Neutrophil (primary cell): ENCODE results near the gene RASAL1.

ENCODE experiments used
- H3K27ac ChIP-seq: fragments of 200-600 bp; sonication (generic); 2 replicates; pipeline ENCODE4 v1.5.1; 2016; ENCODE audit warnings: mild to moderate bottlenecking, moderate library complexity
- H3K27me3 ChIP-seq: fragments of 200-600 bp; sonication (generic); 2 replicates; pipeline ENCODE4 v1.6.0; 2016; ENCODE audit warnings: mild to moderate bottlenecking
- H3K36me3 ChIP-seq: fragments of 200-600 bp; sonication (generic); 2 replicates; pipeline ENCODE4 v1.5.1; 2017
- H3K4me1 ChIP-seq, 2 experiments: fragments of 200-600 bp in 1 of 2; sonication (generic) in 1 of 2; 1 replicate in 1 of 2; 2 replicates in 1 of 2; pipeline versions ENCODE4 v1.5.1 to v1.6.1; 2013 to 2016; ENCODE audit warnings: low read depth in 1 of 2, low read length in 1 of 2, mild to moderate bottlenecking in 1 of 2, moderate library complexity in 1 of 2; ENCODE audit not compliant: control insufficient read depth in 1 of 2, insufficient read depth in 1 of 2
- H3K4me3 ChIP-seq, 2 experiments: fragments of 200-600 bp in 1 of 2; sonication (generic) in 1 of 2; 1 replicate in 1 of 2; 2 replicates in 1 of 2; pipeline ENCODE4 v1.5.1; 2013 to 2016; ENCODE audit warnings: low read depth in 1 of 2, low read length in 1 of 2, mild to moderate bottlenecking in 1 of 2, moderate library complexity in 1 of 2
- H3K9me3 ChIP-seq: fragments of 200-600 bp; sonication (generic); 2 replicates; pipeline ENCODE4 v1.5.1; 2016
- TF ChIP-seq, protein P1 (sequence below): fragments of 200-600 bp; sonication (generic); IDR thresholded peaks from 2 replicates; pipeline ENCODE4 v1.5.1; 2016; ENCODE audit warnings: antibody characterized with exemption

The RASAL1 gene

DNA sequence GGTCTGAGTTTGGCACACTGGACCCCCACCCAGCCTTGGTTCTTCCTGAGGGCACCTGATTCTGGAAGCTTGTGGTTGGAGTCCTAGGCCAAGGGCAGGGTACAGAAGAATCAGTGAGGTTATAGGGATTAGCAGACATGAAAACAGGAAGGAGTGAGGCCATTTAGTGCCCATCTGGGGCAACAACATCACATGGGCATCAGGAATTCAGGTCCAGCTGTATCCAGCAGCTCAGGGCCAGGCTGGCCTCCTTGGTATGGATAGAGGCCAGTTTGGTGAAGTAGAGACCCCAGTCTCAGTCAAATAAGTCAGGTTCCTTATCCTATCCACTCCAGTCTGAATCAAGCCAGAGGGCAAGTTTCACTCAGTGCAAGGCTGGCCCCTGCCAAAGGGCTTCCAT is 36.2 kb downstream of the RASAL1 start:
- TF ChIP-seq, protein P1, sequence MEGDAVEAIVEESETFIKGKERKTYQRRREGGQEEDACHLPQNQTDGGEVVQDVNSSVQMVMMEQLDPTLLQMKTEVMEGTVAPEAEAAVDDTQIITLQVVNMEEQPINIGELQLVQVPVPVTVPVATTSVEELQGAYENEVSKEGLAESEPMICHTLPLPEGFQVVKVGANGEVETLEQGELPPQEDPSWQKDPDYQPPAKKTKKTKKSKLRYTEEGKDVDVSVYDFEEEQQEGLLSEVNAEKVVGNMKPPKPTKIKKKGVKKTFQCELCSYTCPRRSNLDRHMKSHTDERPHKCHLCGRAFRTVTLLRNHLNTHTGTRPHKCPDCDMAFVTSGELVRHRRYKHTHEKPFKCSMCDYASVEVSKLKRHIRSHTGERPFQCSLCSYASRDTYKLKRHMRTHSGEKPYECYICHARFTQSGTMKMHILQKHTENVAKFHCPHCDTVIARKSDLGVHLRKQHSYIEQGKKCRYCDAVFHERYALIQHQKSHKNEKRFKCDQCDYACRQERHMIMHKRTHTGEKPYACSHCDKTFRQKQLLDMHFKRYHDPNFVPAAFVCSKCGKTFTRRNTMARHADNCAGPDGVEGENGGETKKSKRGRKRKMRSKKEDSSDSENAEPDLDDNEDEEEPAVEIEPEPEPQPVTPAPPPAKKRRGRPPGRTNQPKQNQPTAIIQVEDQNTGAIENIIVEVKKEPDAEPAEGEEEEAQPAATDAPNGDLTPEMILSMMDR, result no peak
- Histone ChIP-seq H3K4me3 (no peak overlapping the region), H3K27me3 (peaks cover 26% of the 10 kb centered on the region), H3K27ac (no peak overlapping the region), H3K9me3 (no peaks in the 10 kb centered on the region), H3K4me1 (no peaks in the 10 kb centered on the region), H3K36me3 (no peaks in the 10 kb centered on the region)

DNA sequence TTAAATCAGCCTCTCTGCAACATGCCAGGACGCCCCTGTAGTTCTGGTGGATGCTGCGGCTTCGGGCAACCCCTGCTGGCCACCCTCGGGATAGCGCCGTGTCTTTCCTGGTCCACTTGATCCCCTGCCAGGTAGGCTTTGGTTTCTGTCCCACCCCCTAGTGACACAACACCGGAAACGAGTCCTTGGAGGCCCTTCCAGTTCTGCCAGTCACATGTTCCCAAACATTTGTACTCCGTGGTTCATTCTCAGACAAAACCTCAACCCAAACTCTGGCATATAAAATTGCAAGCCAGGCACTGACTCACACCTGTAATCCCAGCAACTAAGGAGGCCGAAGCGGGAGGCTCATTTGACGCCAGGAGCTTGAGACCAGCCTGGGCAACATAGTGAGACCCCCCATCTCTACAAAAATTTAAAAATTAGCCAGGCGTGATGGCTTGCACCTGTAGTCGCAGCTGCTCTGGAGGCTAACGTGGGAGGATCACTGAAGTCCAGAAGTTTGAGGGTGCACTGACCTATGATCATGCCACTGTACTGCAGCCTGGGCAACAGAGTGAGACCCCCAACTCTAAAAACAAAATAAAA is 37.0 kb downstream of the RASAL1 start:
- H3K4me3 ChIP-seq, result no peak overlapping the region
- H3K27ac ChIP-seq, result no peak overlapping the region
- H3K27me3 ChIP-seq, result peaks cover 26% of the 10 kb centered on the region
- H3K4me1 ChIP-seq, result no peaks in the 10 kb centered on the region
- H3K9me3 ChIP-seq, result no peaks in the 10 kb centered on the region
- TF ChIP-seq, protein P1, result no peak
- no peaks in the 10 kb centered on the region for H3K36me3 ChIP-seq

DNA sequence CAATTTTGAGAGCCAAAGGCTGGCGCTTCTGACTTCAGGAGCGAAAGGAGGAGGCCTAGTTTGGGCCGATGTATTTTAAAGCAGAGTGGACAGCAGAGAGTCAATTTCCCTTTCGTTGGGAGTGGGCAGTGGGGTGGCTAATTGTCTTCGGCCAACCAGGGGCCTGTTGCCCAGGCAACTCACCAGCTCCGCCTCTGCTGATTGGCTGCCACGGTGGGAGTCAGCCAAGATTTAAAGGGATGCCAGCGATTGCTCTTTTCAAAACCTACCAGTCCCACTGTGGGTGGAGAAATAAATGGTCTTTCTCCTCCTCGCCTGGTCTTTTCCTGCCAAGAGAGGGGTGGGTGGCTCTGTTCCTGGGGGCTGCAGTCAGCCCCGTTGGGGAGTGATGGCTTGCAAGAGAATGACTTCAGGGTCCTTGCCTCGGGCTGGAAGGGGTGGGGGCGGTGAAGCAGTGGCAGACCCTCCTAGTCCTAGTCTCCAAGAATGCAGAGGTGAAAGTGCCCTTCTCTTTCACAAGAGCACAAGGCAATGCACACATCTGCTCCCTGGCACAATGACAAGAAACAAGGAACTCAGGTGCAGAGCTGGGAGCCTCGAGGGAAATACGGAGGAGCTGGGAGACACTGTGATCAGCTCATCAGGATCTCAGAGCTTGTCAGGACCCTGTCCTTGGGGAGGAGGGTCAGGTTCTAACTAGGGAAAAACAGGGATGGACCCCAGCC is 37.7 kb downstream of the RASAL1 start:
- H3K4me1 ChIP-seq, result no peaks in the 10 kb centered on the region
- no peaks in the 10 kb centered on the region for H3K36me3 ChIP-seq
- peaks cover 29% of the 10 kb centered on the region for H3K27me3 ChIP-seq
- no peak overlapping the region for H3K27ac ChIP-seq
- no peak overlapping the region for H3K4me3 ChIP-seq
- TF ChIP-seq, protein P1, result no peak
- H3K9me3 ChIP-seq, result no peaks in the 10 kb centered on the region

DNA sequence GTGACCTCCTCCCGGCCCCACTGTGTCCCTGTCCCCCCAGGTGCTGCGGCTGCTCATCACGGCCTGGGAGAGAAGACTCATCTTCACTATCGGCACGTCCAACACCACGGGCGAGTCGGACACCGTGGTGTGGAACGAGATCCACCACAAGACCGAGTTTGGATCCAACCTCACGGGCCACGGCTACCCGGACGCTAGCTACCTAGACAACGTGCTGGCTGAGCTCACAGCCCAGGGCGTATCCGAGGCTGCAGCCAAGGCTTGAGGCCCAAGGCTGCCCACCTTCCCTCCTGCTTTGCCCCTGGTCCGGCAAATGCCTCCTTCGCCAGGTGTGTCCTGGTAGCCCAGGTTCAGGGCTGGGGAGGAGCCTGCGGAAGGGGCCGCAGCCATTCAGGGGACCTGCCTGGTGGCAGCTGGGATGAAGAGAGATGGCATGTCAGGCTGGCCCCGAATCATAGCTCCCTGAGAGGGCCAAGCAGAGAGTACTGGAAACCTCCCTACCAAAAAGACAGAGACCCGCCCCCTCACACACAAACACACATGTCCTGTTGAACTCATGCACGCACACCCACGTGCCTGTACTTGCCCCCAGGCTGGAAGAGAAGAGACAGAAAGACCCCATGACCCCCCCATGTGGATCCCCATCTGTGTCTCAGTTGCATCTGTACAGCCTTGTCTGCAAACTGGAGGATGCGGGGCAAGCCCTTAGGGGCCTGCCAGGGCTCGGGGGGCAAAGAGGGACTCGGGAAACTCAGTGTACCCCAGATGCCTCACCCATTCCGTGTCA is 38.7 kb downstream of the RASAL1 start:
- TF ChIP-seq, protein P1, result no peak
- peaks cover 39% of the 10 kb centered on the region for H3K27me3 ChIP-seq
- no peak overlapping the region for H3K4me3 ChIP-seq
- no peaks in the 10 kb centered on the region for H3K4me1 ChIP-seq
- H3K36me3 ChIP-seq, result no peaks in the 10 kb centered on the region
- H3K27ac ChIP-seq, result no peak overlapping the region
- no peaks in the 10 kb centered on the region for H3K9me3 ChIP-seq

DNA sequence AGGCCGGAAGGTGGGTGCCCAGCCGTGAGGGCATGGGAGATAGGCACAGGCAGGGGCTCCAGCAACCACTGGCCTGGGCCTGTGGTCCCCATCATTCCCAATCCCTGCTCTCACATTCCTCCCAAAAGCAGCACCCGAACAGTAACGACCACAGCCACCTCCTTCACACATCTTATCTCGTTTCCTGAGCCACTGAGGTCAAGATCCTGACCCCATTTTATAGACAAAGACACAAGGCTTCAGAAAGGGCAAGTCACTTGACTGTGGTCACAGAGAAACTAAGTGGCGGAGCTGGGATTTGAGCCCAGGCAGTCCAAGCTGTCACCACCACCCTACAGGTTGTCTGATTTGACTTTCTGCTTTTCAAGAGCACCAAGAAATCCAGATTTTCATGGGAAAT is 40.2 kb downstream of the RASAL1 start:
- Histone ChIP-seq H3K36me3 (no peaks in the 10 kb centered on the region), H3K27me3 (peaks cover 53% of the 10 kb centered on the region), H3K4me1 (no peaks in the 10 kb centered on the region), H3K4me3 (no peak overlapping the region), H3K27ac (no peak overlapping the region), H3K9me3 (no peaks in the 10 kb centered on the region)
- TF ChIP-seq, protein P1, result no peak
